Activated naive CD8-positive, alpha-beta T cell treated with anti-CD3 and anti-CD28 coated beads, Interleukin-2, amount 50 U/mL, for 16 hours (primary cell): Measurements from ENCODE around the gene C6orf52.
"Not testable (repeated sequence)": the region's sequence is repeated elsewhere in the genome, so short reads cannot be mapped to it uniquely, and the experiment has no call there.

Experiments
- DNase-seq: peaks from one replicate; pipeline ENCODE4 v3.0.0-alpha.2; 2020; ENCODE audit warnings: low read depth, low spot score

The C6orf52 gene

DNA sequence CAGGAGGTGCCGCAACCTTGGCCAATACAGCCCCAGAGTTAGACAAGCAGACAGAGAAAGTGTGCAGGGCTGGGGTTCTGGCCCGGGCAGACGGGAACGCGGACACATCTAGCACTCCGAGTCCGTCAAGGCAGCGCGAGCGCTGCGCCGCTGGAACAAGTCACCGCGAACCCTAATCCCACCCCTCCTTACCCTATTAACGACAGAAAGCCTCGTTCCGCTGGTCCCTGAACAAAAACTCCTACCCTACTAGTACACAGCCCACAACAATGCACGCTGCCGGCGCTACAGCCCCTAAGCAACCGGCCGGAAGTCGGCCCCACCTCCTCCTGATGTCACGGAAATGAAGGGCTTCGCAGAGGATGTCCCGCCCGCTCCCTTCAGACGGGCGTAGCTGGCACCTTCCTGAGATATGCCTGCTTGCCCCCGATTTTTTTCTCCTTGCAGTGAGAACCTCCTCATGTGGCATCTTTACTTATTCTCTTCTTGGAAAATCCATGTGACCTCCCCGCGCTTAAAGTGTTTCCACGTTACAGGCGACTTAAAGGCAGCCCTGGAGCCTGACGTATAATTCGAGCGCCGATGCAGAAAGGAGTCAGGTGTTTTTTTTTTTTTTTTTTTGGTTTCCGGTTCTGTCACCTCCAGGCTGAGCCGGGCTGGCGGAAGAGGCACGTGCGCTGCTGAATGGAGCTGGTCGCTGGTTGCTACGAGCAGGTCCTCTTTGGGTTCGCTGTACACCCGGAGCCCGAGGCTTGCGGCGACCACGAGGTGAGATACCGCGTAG is at the start of gene C6orf52, which contains the start of gene PAK1IP1:
TSS of gene C6orf52 (minus strand) at position 315 of the 784 bp plus-strand sequence. CDS start 7,066 bp downstream, outside the sequence.
TSS of gene PAK1IP1 (plus strand) at position 671 of the 784 bp plus-strand sequence. CDS start at position 685, 14 bp downstream.
- DNase-seq: peak; percentile 87

DNA sequence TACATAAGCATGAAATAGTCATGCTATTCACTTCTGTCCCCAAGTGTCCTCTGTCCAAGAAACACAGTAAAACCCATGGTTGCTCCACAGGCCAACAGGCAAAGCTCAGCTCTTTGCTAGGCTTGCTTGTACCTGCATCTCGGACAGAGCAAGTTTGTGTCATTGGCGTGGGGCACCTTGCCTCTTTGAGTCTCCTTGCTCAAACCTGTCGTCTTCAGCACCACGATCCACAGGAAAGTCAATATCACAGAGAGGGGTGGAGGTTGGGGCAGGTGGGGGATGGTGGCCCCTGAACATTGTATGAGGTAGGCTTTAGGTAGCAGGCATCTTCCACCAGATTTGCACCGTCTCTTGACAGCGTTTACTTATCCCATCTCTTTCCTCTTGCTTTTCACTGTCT is 49.1 kb upstream of the C6orf52 start:
- DNase-seq: no peak

DNA sequence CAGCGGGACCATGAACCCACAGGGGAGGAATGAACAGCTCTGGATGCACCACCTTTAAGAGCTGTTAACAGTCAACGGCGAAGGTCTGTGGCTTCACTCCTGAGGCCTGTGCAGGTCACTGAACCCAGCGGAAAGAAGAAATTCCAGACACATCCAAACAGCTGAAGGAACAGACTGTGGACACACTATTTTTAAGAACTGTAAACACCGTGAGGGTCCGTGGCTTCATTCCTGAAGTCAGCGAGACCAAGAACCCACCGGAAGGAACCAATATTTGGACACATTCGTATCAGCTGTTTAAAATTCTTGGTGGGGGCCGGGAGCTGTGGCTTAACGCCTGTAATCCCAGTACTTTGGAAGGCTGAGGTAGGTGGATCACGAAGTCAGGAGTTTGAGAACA is 47.8 kb upstream of the C6orf52 start:
- DNase-seq: no peak

DNA sequence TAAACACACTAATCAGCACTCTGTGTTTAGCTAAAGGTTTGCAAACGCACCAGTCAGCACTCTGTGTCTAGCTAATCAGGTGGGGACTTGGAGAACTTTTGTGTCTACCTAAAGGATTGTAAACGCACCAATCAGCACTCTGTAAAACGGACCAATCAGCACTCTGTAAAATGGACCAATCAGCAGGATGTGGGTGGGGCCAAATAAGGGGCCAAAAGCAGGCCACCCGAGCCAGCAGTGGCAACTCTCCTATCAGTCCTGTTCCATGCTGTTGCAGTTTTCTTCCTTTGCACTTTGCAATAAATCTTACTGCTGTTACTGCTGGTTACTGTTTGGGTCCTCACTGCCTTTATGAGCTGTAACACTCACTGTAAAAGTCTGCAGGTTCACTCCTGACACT is 47.2 kb upstream of the C6orf52 start:
- DNase-seq: not testable (repeated sequence)

DNA sequence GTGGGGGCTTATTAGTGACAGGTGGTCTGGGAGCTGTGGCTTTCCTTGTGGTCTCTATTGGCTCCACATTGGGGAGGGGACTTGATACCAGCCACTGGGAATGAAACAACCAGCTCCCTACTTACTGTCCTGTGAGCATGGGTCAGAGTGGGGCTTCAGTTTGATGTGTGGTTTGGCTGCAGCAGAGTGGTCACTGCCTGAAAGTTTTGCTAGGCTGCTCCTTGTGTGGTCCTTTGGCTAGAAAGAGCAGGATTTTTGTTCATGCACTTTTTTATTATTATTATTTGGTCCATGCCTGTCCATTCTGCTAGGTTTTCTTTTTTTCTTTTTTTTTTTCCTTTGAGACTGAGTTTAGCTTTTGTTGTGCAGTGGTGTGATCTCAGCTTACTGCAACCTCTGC is 45.6 kb upstream of the C6orf52 start:
- no peak for DNase-seq

DNA sequence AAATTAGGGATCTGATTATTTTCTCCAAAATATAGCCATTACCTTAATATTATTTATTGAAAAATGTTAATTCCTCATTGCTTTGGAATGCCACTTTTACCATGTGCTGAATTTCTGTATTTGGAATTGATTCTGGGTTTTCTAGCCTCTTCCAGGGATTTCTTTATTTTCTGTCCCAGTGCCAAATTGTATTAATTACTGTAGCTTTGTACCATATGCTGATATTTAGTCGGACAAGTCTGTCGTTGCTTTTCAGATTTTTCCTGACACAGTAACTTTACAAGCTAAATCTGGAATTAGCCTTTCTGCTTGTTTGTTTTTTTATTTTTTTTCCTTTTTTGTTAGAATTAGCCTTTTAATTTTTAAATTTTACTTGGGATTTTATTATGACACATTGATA is 42.3 kb upstream of the C6orf52 start:
- DNase-seq: no peak

DNA sequence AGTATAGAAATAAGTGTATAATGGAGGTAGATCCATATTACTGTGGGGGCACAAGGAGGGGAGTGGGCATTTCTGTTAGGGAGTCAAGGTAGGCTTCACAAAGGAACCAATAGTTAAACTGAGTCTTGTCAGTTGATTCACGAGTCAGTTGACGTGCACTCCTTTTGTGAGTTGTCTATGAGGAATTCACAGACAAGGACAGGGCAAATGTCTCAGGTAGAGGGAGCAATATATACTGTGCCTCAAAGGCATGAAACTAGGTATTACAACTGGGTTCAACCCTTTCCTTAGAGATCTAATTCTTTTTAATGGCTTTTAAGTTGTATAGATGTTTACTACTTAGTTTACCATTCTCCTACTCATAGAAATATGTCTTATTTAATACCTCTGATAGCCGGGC is 39.4 kb upstream of the C6orf52 start:
- DNase-seq: no peak

DNA sequence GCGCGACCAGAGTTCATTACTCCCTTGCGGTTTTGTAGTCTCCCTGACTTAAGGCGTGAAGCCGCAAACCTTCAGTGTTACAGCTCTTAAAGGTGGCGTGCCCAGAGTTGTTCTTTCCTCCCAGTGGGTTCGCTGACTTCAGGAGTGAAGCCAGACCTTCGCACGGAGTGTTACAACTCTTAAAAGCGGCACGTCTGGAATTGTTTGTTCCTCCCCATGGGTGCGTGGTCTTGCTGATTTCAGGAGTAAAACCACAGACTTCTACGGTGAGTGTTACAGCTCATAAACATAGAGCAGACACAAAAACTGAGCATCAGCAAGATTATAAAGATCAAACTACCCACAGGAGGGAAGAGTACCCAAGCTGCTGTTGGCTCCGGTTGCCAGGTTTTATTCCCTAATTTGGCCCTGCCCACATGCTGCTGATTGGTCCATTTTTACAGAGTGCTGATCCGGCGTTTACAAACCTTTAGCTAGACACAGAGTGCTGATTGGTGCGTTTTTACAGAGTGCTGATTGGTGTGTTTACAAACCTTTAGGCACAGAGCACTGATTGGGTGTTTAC is 38.8 kb upstream of the C6orf52 start:
- DNase-seq: no peak

DNA sequence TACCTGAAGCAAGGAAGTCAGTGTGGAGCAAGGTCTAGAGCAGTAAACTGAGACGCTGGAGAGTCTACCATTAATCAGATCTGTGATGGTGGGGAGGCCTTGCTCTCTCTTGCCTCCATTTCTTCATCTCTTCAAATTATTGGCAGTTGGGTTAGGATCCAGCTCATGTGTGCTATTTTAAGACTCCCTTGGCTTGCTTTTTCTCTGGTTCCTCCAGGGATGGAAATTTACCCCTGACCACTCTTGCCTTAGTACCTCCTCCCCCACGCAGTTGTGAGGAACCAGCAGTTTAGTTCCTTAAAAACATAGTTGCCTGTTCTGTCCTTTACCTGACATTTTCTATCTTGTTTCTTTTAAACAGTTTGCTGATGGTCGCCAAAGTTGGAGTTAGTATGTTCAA is 35.8 kb upstream of the C6orf52 start:
- no peak for DNase-seq

DNA sequence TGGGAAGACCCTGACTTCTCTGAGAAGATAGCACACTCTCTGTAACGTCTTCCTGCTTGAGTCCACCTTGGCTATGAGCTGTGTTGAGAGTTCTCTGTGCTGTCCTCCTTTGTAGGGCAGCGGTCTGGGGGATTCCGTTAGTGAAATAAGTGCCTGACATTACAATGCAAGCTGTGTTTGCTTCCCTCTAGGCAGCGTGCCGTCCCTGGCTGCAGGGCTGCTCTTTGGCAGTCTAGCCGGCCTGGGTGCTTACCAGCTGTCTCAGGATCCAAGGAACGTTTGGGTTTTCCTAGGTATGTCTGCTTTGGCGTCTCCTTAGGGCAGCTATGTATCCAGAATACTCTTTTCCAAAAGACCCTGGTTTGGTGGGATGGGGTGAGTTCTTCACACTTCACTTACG is 31.3 kb upstream of the C6orf52 start:
- no peak for DNase-seq

DNA sequence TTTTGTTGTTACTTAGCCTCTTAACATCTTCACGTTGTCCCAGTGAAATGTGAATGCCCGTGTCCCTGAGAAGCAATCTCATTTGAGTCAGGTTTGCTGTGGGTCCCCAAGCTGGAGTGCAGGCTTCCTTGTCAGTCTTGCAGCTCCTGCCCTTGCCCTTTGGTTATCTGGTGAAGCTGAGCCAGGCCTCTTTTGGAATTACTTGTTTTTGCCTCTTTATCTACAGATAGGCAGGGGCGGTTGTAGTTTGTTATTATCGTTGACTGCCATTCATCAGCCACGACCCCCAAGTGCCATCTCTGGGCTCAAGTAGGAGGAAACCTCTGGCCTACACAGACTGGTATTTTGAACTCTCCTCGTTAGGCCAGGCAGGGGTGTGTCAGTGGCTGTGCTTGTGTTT is 30.6 kb upstream of the C6orf52 start:
- no peak for DNase-seq

DNA sequence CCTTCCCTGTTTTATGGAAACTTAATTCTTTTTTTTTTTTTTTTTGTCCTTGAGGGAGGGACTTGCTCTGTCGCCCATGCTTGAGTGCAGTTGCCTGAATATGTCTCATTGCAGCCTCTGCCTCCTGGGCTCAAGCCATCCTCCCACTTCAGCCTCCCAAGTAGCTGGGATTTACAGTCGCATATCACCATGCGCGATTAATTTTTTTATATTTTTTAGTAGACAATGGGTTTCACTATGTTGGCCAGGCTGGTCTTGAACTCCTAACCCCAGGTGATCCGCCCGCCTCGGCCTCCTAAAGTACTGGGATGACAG is 29.1 kb upstream of the C6orf52 start:
- DNase-seq: no peak

DNA sequence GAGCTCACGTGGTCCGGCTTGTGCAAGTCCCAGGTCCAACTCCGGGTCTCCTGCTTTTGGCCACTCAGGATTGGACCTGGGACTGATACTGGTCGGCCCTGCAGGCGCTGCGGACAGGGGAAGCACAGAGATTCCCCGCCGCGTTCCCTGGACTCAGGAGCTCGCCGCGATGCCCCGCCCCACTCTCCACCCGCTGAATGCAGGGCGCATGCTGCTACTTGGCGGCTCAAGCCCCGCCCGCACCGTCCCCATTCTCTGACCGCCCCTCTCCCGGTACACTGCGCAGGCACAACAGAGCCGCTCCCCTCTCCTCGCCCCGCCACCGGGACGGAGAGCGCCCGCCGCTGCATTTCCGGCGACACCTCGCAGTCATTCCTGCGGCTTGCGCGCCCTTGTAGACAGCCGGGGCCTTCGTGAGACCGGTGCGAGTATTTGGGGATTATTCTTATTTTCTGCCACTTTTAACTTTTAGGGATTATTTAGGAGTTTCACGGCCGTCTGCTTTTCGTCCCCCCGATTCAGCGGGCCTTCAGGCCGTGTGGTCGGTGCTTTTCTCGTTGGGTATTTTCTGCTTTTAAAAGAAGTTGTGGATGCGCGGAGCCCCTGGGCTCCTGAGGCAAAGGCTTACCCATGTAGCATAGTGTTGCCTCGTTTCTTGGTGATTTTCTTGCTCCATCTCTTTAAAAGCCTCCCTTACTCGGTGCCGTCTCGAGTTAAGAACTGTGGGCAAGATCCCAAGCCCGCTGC is 28.6 kb upstream of the C6orf52 start, which contains the start of gene TMEM14C:
TSS of gene TMEM14C (plus strand) at position 251 of the 747 bp plus-strand sequence. CDS start 1,544 bp downstream, outside the sequence.
- DNase-seq: peak; percentile 64

DNA sequence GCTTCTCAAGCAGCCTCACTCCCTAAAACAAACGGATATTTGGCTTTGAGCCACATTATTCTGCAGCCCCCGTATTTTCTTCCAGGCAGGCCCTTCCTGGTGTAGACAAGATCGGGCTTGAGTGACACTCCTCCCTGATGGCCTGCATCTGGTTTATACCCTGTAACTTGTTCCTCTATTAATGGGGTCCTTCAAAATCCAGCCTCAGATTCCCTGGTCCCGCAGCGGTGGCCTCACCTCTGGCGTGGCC is 28.1 kb upstream of the C6orf52 start:
- no peak for DNase-seq

DNA sequence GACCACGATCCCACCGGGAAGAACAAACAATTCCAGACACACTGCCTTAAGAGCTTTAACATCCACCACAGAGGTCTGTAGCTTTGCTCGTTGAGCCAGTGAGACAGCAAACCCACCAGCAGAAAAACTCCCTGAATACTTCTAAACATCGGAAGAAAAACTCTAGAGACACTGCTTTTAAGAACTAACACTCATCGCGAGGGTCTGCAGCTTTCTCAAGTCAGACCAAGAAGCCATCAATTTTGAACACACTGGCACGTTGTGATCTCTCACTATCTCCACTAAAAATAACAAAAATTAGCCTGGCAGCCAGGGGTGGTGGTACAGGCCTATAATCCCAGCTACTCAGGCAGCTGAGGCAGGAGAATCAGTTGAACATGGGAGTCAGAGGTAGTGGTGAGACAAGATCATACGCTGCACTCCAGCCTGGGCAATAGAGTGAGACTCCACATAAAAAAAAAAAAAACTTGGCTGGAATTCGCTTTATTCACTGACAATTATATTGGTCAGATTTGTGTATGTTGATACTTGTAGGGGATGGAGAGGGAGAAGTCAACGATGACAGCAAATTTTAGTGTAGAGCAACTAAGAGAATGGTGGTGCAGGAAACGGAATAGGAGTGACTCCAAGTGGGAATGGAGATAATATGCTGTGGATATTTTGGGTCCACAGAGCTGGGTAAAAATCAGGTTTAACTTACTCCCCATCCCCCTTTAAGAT is 27.6 kb upstream of the C6orf52 start:
- no peak for DNase-seq

DNA sequence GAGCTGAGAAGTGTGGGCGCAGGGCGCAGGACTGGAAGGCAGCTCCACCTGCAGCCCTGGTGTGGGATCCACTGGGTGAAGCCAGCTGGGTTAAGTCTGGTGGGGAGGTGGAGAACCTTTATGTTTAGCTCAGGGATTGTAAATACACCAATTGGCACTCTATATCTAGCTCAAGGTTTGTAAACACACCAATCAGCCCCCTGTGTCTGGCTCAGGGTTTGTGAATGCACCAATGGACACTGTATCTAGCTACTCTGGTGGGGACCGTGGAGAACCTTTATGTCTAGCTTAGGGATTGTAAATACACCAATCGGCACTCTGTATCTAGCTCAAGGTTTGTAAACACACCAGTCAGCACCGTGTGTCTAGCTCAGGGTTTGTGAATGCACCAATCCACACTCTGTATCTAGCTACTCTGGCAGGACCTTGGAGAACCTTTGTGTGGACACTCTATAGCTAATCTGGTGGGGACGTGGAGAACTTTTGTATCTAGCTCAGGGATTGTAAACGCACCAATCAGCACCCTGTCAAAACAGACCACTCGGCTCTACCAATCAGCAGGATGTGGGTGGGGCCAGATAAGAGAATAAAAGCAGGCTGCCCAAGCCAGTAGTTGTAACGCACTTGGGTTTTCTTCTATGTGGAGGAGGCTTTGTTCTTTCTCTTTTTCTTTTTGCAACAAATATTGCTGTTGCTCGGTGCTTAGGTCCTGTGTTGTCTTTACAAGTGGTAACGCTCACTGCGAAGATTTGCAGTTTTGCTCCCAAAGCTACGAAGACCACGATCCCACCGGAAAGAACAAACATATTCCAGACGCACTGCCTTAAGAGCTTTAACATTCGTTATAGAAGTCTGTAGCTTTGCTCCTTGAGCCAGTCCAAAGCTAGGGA is 26.8 kb upstream of the C6orf52 start:
- DNase-seq: not testable (repeated sequence)

DNA sequence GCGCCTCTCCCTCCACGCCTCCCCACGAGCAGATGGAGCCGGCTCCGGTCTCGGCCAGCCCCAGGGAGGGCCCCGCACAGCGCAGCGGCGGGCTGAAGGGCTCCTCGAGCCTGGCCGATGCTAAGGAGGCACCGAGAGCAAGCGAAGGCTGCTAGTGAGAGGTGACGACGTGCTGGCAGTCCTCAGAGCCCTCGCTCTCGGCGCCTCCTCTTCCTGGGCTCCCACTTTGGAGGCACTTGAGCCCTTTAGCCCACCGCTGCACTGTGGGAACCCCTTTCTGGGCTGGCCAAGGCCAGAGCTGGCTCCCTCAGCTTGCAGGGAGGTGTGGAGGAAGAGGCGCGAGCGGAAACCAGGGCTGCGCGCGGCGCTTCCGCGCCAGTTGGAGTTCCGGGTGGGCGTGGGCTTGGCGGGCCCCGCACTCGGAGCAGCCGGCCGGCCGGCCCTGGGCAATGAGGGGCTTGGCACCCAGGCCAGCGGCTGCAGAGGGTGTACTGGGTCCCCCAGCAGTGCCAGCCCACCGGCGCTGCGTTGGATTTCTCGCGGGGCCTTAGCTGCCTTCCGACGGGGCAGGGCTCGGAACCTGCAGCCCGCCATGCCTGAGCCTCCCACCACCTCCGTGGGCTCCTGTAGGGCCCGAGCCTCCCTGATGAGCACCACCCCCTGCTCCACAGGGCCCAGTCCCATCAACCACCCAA is 26.0 kb upstream of the C6orf52 start:
- DNase-seq: no peak

DNA sequence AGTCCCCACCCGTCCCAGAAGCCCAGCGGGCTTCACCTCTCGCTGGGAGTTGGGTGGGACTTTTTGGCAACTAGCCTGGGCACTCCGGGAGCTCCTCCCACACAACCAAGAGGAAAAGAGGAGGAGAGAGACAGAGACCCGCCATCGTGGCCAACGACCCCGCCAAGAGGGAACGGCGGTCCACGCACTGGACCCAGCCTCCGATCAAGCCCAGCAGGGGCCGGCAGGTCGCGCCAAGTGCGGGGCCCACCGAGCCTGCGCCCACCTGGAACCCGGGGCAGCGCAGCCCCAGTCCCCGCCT is 25.5 kb upstream of the C6orf52 start:
- DNase-seq: no peak

DNA sequence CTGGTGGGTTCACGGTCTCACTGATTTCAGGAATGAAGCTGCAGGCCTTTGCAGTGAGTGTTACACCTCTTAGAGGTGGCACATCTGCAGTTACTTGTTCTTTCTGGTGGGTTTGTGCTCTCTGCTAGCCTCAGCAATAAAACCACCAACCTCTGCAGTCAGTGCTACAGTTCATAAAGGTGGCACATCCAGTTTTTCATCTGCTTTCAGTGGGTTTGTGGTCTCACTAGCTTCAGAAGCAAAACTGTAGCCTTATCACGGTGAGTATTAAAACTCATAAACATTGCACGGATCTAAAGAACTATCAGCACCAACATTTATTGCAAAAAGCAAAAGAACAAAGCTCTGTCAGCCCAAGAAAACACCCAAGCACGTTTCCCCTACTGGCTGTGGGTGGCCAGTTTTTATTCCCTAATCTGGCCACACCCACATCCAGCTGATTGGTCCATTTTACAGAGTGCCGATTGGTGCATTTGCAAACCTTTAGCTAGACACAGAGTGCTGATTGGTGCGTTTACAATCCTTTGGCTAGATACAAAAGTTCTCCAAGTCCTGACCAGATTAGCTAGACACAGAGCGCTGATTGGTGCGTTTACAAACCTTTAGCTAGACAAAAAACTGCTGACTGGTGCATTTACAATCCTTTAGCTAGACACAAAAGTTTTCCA is 25.0 kb upstream of the C6orf52 start:
- DNase-seq: no peak

DNA sequence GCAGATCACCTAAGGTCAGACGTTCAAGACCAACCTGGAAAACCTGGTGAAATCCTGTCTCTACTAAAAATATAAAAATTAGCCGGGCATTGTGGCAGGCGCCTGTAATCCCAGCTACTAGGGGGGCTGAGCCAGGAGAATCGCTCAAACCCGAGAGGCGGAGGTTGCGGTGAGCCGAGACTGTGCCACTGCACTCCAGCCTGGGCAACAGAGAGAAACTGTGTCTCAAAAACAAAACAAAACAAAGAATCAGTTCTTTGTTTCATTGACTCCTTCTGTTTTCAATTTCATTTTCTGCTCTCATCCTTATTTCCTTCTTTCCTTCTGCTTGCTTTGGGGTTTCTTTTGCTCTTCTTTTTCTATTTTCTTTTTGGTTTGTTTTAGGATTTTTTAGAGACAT is 19.5 kb upstream of the C6orf52 start:
- DNase-seq: no peak
